ENCODE data around the gene USP9X.

GRCh38 chrX:41036668-41037326 is 48.4 kb upstream of the USP9X start:
- TF ChIP-seq, protein P1, sequence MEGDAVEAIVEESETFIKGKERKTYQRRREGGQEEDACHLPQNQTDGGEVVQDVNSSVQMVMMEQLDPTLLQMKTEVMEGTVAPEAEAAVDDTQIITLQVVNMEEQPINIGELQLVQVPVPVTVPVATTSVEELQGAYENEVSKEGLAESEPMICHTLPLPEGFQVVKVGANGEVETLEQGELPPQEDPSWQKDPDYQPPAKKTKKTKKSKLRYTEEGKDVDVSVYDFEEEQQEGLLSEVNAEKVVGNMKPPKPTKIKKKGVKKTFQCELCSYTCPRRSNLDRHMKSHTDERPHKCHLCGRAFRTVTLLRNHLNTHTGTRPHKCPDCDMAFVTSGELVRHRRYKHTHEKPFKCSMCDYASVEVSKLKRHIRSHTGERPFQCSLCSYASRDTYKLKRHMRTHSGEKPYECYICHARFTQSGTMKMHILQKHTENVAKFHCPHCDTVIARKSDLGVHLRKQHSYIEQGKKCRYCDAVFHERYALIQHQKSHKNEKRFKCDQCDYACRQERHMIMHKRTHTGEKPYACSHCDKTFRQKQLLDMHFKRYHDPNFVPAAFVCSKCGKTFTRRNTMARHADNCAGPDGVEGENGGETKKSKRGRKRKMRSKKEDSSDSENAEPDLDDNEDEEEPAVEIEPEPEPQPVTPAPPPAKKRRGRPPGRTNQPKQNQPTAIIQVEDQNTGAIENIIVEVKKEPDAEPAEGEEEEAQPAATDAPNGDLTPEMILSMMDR (conservative IDR thresholded peaks at IDR 0.05 in 1 of 2, IDR thresholded peaks at IDR 0.05 in 1 of 2; ENCODE audit: low read depth in 1 of 2, low read length in 2 of 2) = no peak
- TF ChIP-seq EZH2 (IDR thresholded peaks at IDR 0.05; ENCODE audit: low read length, missing control alignments) = no peak

Measured in fibroblast of lung (primary cell).